K562 (cell line): ENCODE results near the gene DIPK1B. TPM values are rescaled to one million over a fixed set of nuclear protein-coding genes. Genes with fewer than 3 reads are reported as not detected.

Source experiments
- BRF1 ChIP-seq: IDR thresholded peaks from 3 replicates; pipeline ENCODE4 v1.6.1; 2011; ENCODE audit warnings: borderline replicate concordance, mild to moderate bottlenecking; ENCODE audit not compliant: insufficient read length; ENCODE audit errors: extremely low read depth
- DACH1 ChIP-seq: fragments of 450-650 bp; IDR thresholded peaks from 2 replicates; pipeline ENCODE4 v1.6.1; 2018; ENCODE audit not compliant: partially characterized antibody
- DLX4 ChIP-seq: fragments of 250-450 bp; sonication (Bioruptor Pico); IDR thresholded peaks from 2 replicates; pipeline ENCODE4 v1.6.1; 2021; ENCODE audit warnings: mild to moderate bottlenecking
- FUS ChIP-seq: fragments of 200-400 bp; formaldehyde crosslinking; optimal IDR thresholded peaks from 2 replicates; pipeline ENCODE3; 2017; ENCODE audit warnings: low read depth, low read length
- ILK ChIP-seq: fragments of 450-650 bp; IDR thresholded peaks from 2 replicates; pipeline ENCODE4 v1.6.1; 2016; ENCODE audit warnings: missing genetic modification characterization, low read depth, mild to moderate bottlenecking, missing compliant biosample characterization, moderate library complexity, borderline replicate concordance
- MEF2D ChIP-seq: conservative IDR thresholded peaks from 2 replicates; pipeline ENCODE4 v1.6.1; 2016; ENCODE audit warnings: low read depth, missing genetic modification characterization, missing compliant biosample characterization
- MNT ChIP-seq, 2 experiments: fragments of 450-650 bp; conservative IDR thresholded peaks; 2 replicates each; pipeline ENCODE4 v1.6.1; 2017; ENCODE audit warnings: mild to moderate bottlenecking in 2 of 2, moderate library complexity in 2 of 2
- NFE2 ChIP-seq: IDR thresholded peaks from 2 replicates; pipeline ENCODE4 v1.6.1; 2014; ENCODE audit warnings: antibody characterized with exemption, low read depth
- NR2C1 ChIP-seq, 2 experiments: fragments of 450-650 bp; IDR thresholded peaks; 2 replicates each; pipeline ENCODE4 v1.6.1; 2017; ENCODE audit warnings: mild to moderate bottlenecking in 2 of 2, antibody characterized with exemption in 1 of 2, inconsistent platforms in 1 of 2, missing compliant biosample characterization in 1 of 2, missing genetic modification characterization in 1 of 2
- NR4A1 ChIP-seq, 2 experiments: fragments of 250-450 bp in 1 of 2; fragments of 450-650 bp in 1 of 2; sonication (Bioruptor Pico) in 1 of 2; IDR thresholded peaks; 2 replicates each; pipeline versions ENCODE4 v1.4.0 to v1.6.1; 2016 to 2020; ENCODE audit warnings: mild to moderate bottlenecking in 2 of 2, missing compliant biosample characterization in 1 of 2, missing genetic modification characterization in 1 of 2, moderate library complexity in 1 of 2
- POLR2H ChIP-seq: IDR thresholded peaks from 2 replicates; pipeline ENCODE4 v1.6.1; 2016; ENCODE audit warnings: missing genetic modification characterization, low read depth, mild to moderate bottlenecking, control low read depth, missing compliant biosample characterization, moderate library complexity
- RAD21 ChIP-seq, 2 experiments: fragments of 250-450 bp in 1 of 2; fragments of 450-650 bp in 1 of 2; sonication (Bioruptor Pico) in 1 of 2; formaldehyde crosslinking in 1 of 2; IDR thresholded peaks in 1 of 2; conservative IDR thresholded peaks in 1 of 2; 2 replicates each; pipeline versions ENCODE4 v1.4.0 to v1.8.0; 2020 to 2022; ENCODE audit warnings: mild to moderate bottlenecking in 2 of 2, moderate library complexity in 1 of 2
- RB1 ChIP-seq: fragments of 450-650 bp; IDR thresholded peaks from 2 replicates; pipeline ENCODE4 v1.6.1; 2017; ENCODE audit warnings: low read depth, mild to moderate bottlenecking
- RFX1 ChIP-seq: fragments of 450-650 bp; IDR thresholded peaks from 2 replicates; pipeline ENCODE4 v1.6.1; 2016; ENCODE audit warnings: mild to moderate bottlenecking, moderate library complexity
- TRIM28 ChIP-seq: fragments of 450-650 bp; IDR thresholded peaks from 2 replicates; pipeline ENCODE4 v1.6.1; 2017
- ZBTB8A ChIP-seq: fragments of 450-650 bp; IDR thresholded peaks from 2 replicates; pipeline ENCODE4 v1.6.1; 2018; ENCODE audit warnings: mild to moderate bottlenecking, moderate library complexity; ENCODE audit not compliant: partially characterized antibody
- ZNF146 ChIP-seq: IDR thresholded peaks from one replicate; pipeline ENCODE4 v1.6.1; 2018; ENCODE audit warnings: missing compliant biosample characterization; ENCODE audit not compliant: unreplicated experiment
- ZNF431 ChIP-seq: sonication (generic); formaldehyde crosslinking; IDR thresholded peaks from 2 replicates; pipeline ENCODE4 v1.8.0; 2022; ENCODE audit warnings: mild to moderate bottlenecking, missing genetic modification reagents
- ZNF75A ChIP-seq: fragments of 450-650 bp; formaldehyde crosslinking; IDR thresholded peaks from 2 replicates; pipeline ENCODE4 v1.4.0; 2020; ENCODE audit warnings: mild to moderate bottlenecking
- polyA plus RNA-seq, 8 experiments: library from polyadenylated mRNA; depleted of rRNA in 4 of 8; stranded (reverse) in 5 of 8; unstranded in 3 of 8; fragments of >200 nt; fragmentation: Nextera tagmentation in 2 of 8; fragmentation: Illumina TruSeq in 1 of 8; extraction: Ambion mirVana in 2 of 8; extraction: Trizol in 1 of 8; gene quantifications; 2 replicates each; pipeline versions ENCODE4 v1.2.1 to v1.2.3, GENCODE V29; 2011 to 2014; ENCODE audit warnings: inconsistent platforms in 1 of 8, missing spikeins in 1 of 8
- total RNA-seq, 7 experiments: library from RNA; depleted of rRNA in 6 of 7; stranded (reverse); fragments of >200 nt in 6 of 7; fragmentation: Illumina TruSeq in 2 of 7; extraction: Trizol in 2 of 7; gene quantifications; 2 replicates each; pipeline versions ENCODE4 v1.2.1 to v1.2.3, GENCODE V29; 2011 to 2021; ENCODE audit warnings: low replicate concordance in 1 of 7
- TF ChIP-seq, protein P1 (sequence below): fragments of 450-650 bp; IDR thresholded peaks from 2 replicates; pipeline ENCODE4 v1.6.1; 2018; ENCODE audit warnings: mild to moderate bottlenecking, low read depth; ENCODE audit not compliant: partially characterized antibody
- TF ChIP-seq, protein P2 (sequence below): fragments of 450-650 bp; conservative IDR thresholded peaks from 2 replicates; pipeline ENCODE4 v1.6.1; 2016; ENCODE audit warnings: missing genetic modification characterization, low read depth, mild to moderate bottlenecking, control low read depth, missing compliant biosample characterization

Gene DIPK1B
- total and polyA plus RNA-seq, 9 of the 15 experiments (the other 6 are each of a cell fraction or from before 2014, with no cell fraction given), result 0.08 to 22.3 (median 5.9) TPM

DNA sequence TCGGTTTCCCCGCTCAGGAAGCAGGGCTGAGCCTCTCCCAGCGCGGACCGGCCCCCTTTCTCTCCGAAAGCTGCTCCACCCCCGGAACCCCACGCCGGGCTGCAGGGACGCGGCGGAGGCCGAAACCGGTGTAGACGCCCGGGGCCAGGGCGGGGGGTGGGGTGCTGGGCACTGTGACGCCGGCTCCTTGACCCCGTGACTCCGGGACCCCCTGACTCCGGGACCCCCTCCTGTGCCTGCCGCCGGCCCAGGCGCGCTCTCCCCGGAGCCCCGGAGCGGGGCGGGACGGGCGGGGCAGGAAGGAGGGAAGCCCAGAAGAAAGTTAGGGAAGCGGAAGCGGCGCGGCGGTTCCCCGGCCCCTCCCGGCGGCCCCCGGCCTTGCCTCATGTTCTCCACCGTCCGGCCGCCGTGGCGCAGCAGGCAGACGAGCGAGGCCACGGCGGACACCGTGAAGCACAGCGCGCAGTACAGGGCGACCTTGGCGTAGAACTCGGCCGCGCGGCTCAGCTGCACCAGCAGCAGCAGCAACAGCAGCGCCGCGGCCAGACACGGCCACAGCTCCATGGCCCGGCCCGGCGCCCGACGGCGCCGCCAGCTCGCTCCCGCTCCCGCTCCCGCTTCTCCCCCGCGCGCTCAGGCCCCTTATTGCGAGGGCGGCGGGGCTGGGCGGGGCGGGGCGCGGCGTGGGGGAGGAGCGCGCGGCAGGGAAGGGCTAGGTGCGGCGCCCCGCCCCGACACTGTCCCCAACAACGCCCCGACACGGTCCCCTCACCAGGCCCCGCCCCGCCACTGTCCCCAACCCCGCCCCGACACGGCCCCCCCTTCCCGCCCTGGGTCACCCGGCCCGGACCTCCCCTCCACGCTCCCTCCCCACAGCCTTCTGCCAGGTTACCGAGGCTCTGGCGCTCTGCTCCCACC lies 25.3 kb upstream of the DIPK1B start, which contains the start of gene AGPAT2 (continued):
- TF ChIP-seq NR4A1 (CRISPR knock-in tag; IDR thresholded peaks at IDR 0.05) (0 out of 2 replicates have a peak, but pooled peaks have one; percentile 18), NR4A1 (tag; IDR thresholded peaks at IDR 0.05) (0 out of 2 replicates have a peak, but pooled peaks have one; percentile 50), NR2C1 (IDR thresholded peaks at IDR 0.05) (no peak), NR2C1 (tag; IDR thresholded peaks at IDR 0.05) (no peak), MEF2D (tag) (no peak), FUS (peak; percentile 63), RAD21 (CRISPR knock-in tag; conservative IDR thresholded peaks at IDR 0.05 in 1 of 2, IDR thresholded peaks at IDR 0.05 in 1 of 2) (peak in 1 of 2 experiments; percentile 17; a peak in 2 of 4 replicates), NFE2 (no peak), ZBTB8A (no peak), BRF1 (no peak), ILK (tag) (no peak), DACH1 (peak; percentile 23), RFX1 (no peak), MNT (conservative IDR thresholded peaks at IDR 0.05) (peak in 1 of 2 experiments; percentile 63; a peak in 2 of 4 replicates), ZNF431 (CRISPR knock-in tag) (no peak), DLX4 (CRISPR knock-in tag) (no peak), ZNF75A (CRISPR knock-in tag) (no peak), TRIM28 (no peak), POLR2H (no peak), RB1 (peak; percentile 88), ZNF146 (no peak)
- TF ChIP-seq, protein P1, sequence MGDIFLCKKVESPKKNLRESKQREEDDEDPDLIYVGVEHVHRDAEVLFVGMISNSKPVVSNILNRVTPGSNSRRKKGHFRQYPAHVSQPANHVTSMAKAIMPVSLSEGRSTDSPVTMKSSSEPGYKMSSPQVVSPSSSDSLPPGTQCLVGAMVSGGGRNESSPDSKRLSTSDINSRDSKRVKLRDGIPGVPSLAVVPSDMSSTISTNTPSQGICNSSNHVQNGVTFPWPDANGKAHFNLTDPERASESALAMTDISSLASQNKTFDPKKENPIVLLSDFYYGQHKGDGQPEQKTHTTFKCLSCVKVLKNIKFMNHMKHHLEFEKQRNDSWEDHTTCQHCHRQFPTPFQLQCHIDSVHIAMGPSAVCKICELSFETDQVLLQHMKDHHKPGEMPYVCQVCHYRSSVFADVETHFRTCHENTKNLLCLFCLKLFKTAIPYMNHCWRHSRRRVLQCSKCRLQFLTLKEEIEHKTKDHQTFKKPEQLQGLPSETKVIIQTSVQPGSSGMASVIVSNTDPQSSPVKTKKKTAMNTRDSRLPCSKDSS, result no peak
- TF ChIP-seq, protein P2, sequence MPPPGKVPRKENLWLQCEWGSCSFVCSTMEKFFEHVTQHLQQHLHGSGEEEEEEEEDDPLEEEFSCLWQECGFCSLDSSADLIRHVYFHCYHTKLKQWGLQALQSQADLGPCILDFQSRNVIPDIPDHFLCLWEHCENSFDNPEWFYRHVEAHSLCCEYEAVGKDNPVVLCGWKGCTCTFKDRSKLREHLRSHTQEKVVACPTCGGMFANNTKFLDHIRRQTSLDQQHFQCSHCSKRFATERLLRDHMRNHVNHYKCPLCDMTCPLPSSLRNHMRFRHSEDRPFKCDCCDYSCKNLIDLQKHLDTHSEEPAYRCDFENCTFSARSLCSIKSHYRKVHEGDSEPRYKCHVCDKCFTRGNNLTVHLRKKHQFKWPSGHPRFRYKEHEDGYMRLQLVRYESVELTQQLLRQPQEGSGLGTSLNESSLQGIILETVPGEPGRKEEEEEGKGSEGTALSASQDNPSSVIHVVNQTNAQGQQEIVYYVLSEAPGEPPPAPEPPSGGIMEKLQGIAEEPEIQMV, result no peak
